Keratinocyte (primary cell): ENCODE results near the gene HTRA1. TPM values are rescaled to one million over a fixed set of nuclear protein-coding genes. Genes with fewer than 3 reads are reported as not detected.

Experiments used
- DNase-seq: peaks from one replicate; pipeline ENCODE4 v3.0.0-alpha.2; 2011; ENCODE audit warnings: low read depth, missing footprints, low spot score
- FAIRE-seq: peaks from 2 replicates; lab custom pipeline; 2011; peaks lifted over from hg19 to GRCh38; lab: Jason Lieb, UNC
- H2AFZ ChIP-seq: 2 replicates; pipeline ENCODE4 v1.6.0; 2012; ENCODE audit warnings: low read length, control low read depth, inconsistent platforms; ENCODE audit not compliant: control insufficient read depth
- H3K27ac ChIP-seq: 2 replicates; pipeline ENCODE4 v1.5.1; 2011; ENCODE audit warnings: low read length; ENCODE audit not compliant: control insufficient read depth, insufficient read depth
- H3K27me3 ChIP-seq: 3 replicates; pipeline ENCODE4 v1.6.0; 2011; ENCODE audit warnings: low read length; ENCODE audit not compliant: control insufficient read depth, insufficient read depth; ENCODE audit errors: extremely low read depth
- H3K36me3 ChIP-seq, 2 experiments: 2 replicates in 1 of 2; 3 replicates in 1 of 2; pipeline ENCODE4 v1.5.1; 2011; ENCODE audit warnings: low read length in 2 of 2, mild to moderate bottlenecking in 1 of 2; ENCODE audit not compliant: control insufficient read depth in 2 of 2, insufficient read depth in 2 of 2; ENCODE audit errors: extremely low read depth in 1 of 2
- H3K4me1 ChIP-seq: 3 replicates; pipeline ENCODE4 v1.5.1; 2011; ENCODE audit warnings: low read length; ENCODE audit not compliant: control insufficient read depth, insufficient read depth; ENCODE audit errors: extremely low read depth
- H3K4me2 ChIP-seq: 3 replicates; pipeline ENCODE4 v1.6.0; 2011; ENCODE audit warnings: low read depth, low read length; ENCODE audit not compliant: control insufficient read depth, insufficient read depth; ENCODE audit errors: extremely low read depth
- H3K4me3 ChIP-seq, 3 experiments: fragments of 200-600 bp in 1 of 3; sonication (generic) in 1 of 3; 2 replicates in 2 of 3; 3 replicates in 1 of 3; pipeline ENCODE4 v1.5.1; 2011 to 2016; ENCODE audit warnings: low read length in 3 of 3, mild to moderate bottlenecking in 3 of 3, control low read depth in 2 of 3, inconsistent platforms in 1 of 3, low read depth in 1 of 3, mixed read lengths in 1 of 3, mixed run types in 1 of 3, moderate library complexity in 1 of 3; ENCODE audit not compliant: control insufficient read depth in 2 of 3, insufficient read depth in 2 of 3; ENCODE audit errors: extremely low read depth in 1 of 3
- H3K79me2 ChIP-seq: 2 replicates; pipeline ENCODE4 v1.6.0; 2012; ENCODE audit warnings: low read length; ENCODE audit not compliant: control insufficient read depth, insufficient read depth
- H3K9ac ChIP-seq: 3 replicates; pipeline ENCODE4 v1.6.0; 2011; ENCODE audit warnings: low read length; ENCODE audit not compliant: control insufficient read depth, insufficient read depth; ENCODE audit errors: extremely low read depth
- H3K9me1 ChIP-seq: 3 replicates; pipeline ENCODE4 v1.6.0; 2011; ENCODE audit warnings: low read length; ENCODE audit not compliant: control insufficient read depth, insufficient read depth; ENCODE audit errors: extremely low read depth
- H3K9me3 ChIP-seq: 2 replicates; pipeline ENCODE4 v1.5.1; 2012; ENCODE audit warnings: low read depth, low read length; ENCODE audit not compliant: control insufficient read depth
- H4K20me1 ChIP-seq: 3 replicates; pipeline ENCODE4 v1.6.0; 2011; ENCODE audit warnings: low read length; ENCODE audit not compliant: control insufficient read depth, insufficient read depth; ENCODE audit errors: extremely low read depth
- EZH2 ChIP-seq: IDR thresholded peaks from one replicate; pipeline ENCODE4 v1.6.1; 2012; ENCODE audit warnings: inconsistent platforms, mild to moderate bottlenecking, low read length, moderate library complexity
- dilution Hi-C: fragments of 300-500 bp; cut with MboI; formaldehyde crosslinking; loops from one replicate; pipeline ENCODE4 v1.7.0; 2020; ENCODE audit warnings: low sequenced_read_pairs; ENCODE audit not compliant: extremely low pct_ligation_motif_present
- polyA plus RNA-seq, 5 experiments: library from polyadenylated mRNA; depleted of rRNA in 3 of 5; stranded (reverse) in 3 of 5; stranded (forward) in 1 of 5; unstranded in 1 of 5; fragments of >200 nt; gene quantifications; 1 replicate in 1 of 5; 2 replicates in 3 of 5; 3 replicates in 1 of 5; pipeline versions ENCODE4 v1.2.1 to v1.2.3, GENCODE V29; 2011 to 2012; ENCODE audit warnings: missing spikeins in 2 of 5, low read depth in 1 of 5, low replicate concordance in 1 of 5
- TF ChIP-seq, protein P1 (sequence below), 3 experiments: IDR thresholded peaks in 1 of 3; conservative IDR thresholded peaks in 1 of 3; optimal IDR thresholded peaks in 1 of 3; 2 replicates in 2 of 3; 3 replicates in 1 of 3; pipeline versions ENCODE3 to v1.5.1; 2011; ENCODE audit warnings: low read length in 3 of 3, mild to moderate bottlenecking in 3 of 3, moderate library complexity in 2 of 3, control low read depth in 1 of 3, inconsistent platforms in 1 of 3; ENCODE audit not compliant: insufficient read depth in 2 of 3; ENCODE audit errors: extremely low read depth in 1 of 3

Gene HTRA1
- polyA plus RNA-seq, 1 donor (not counting 4 experiments of a cell fraction or from before 2014, with no cell fraction given), result 412 TPM

DNA sequence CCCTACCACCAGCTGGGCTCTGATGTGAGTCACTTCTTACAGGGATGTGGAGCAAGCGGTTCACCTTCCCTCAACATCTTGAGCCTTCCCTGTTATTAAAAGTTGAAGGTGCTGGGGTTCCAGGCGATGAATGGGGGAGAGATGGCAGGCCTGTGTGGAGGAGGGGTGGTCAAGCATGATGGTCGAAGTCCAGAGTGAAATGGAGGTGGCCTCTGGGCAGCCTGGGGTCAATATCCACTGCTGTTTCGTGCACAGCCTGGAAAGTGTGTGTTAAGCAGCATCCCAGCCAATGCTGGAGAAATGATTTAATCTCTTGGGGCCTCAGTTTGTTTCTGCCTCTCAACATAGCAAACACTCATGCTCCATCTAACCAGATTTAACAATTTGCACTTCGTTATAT is 65.5 kb downstream of the HTRA1 start:
- no peaks in the 10 kb centered on the region for H3K36me3 ChIP-seq
- H3K27me3 ChIP-seq, result peaks cover 8% of the 10 kb centered on the region
- H2AFZ ChIP-seq, result no peak overlapping the region
- H3K4me3 ChIP-seq, result no peak overlapping the region
- no peaks in the 10 kb centered on the region for H3K4me1 ChIP-seq
- TF ChIP-seq EZH2, result no peak
- TF ChIP-seq, protein P1, sequence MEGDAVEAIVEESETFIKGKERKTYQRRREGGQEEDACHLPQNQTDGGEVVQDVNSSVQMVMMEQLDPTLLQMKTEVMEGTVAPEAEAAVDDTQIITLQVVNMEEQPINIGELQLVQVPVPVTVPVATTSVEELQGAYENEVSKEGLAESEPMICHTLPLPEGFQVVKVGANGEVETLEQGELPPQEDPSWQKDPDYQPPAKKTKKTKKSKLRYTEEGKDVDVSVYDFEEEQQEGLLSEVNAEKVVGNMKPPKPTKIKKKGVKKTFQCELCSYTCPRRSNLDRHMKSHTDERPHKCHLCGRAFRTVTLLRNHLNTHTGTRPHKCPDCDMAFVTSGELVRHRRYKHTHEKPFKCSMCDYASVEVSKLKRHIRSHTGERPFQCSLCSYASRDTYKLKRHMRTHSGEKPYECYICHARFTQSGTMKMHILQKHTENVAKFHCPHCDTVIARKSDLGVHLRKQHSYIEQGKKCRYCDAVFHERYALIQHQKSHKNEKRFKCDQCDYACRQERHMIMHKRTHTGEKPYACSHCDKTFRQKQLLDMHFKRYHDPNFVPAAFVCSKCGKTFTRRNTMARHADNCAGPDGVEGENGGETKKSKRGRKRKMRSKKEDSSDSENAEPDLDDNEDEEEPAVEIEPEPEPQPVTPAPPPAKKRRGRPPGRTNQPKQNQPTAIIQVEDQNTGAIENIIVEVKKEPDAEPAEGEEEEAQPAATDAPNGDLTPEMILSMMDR (optimal IDR thresholded peaks at IDR 0.05 in 1 of 3, IDR thresholded peaks at IDR 0.05 in 1 of 3, conservative IDR thresholded peaks at IDR 0.05 in 1 of 3; ENCODE audit: extremely low read depth in 1 of 3, insufficient read depth in 2 of 3, low read length in 3 of 3), result no peak
- H3K9me3 ChIP-seq, result no peaks in the 10 kb centered on the region
- H3K4me2 ChIP-seq, result no peak overlapping the region
- no peak overlapping the region for H3K9ac ChIP-seq
- H3K27ac ChIP-seq, result no peak overlapping the region
- dilution Hi-C loops, result loop anchor here (25.0 kb wide), 1 partner anchor 185 kb away; no protein-coding TSS in a partner anchor
- H4K20me1 ChIP-seq, result no peaks in the 10 kb centered on the region
- H3K79me2 ChIP-seq, result no peaks in the 10 kb centered on the region
- DNase-seq, result no peak
- no peaks in the 10 kb centered on the region for H3K9me1 ChIP-seq
- no peak for FAIRE-seq

DNA sequence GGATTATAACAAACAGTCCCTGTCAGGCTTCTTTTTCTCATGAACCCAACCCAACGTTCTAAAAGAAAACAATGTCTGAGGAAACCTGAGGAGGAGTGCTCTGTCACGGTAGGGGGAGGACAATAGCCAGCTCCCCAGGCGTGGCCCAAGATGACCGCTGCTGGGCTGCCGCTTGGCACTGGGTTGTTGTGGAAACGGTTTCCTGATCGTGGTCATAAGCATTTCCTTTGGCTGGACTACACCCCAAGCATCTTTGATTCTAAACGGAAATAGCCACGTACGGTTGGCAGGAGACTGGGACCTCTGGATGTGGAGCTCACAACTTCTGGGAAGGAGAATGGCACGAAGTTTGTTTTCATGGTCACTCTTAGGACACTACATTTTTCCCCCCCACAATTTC is 68.8 kb downstream of the HTRA1 start:
- FAIRE-seq, result no peak
- no peak overlapping the region for H3K9ac ChIP-seq
- peaks cover 8% of the 10 kb centered on the region for H3K27me3 ChIP-seq
- no peaks in the 10 kb centered on the region for H3K4me1 ChIP-seq
- H3K36me3 ChIP-seq, result no peaks in the 10 kb centered on the region
- H2AFZ ChIP-seq, result no peak overlapping the region
- H3K9me3 ChIP-seq, result no peaks in the 10 kb centered on the region
- no peaks in the 10 kb centered on the region for H3K9me1 ChIP-seq
- no peak overlapping the region for H3K4me3 ChIP-seq
- no peak for DNase-seq
- no peak overlapping the region for H3K27ac ChIP-seq
- H4K20me1 ChIP-seq, result no peaks in the 10 kb centered on the region
- no peak overlapping the region for H3K4me2 ChIP-seq
- H3K79me2 ChIP-seq, result no peaks in the 10 kb centered on the region
- dilution Hi-C loops, result loop anchor here (25.0 kb wide), 1 partner anchor 182 kb away; no protein-coding TSS in a partner anchor
- TF ChIP-seq, protein P1 (optimal IDR thresholded peaks at IDR 0.05 in 1 of 3, IDR thresholded peaks at IDR 0.05 in 1 of 3, conservative IDR thresholded peaks at IDR 0.05 in 1 of 3; ENCODE audit: extremely low read depth in 1 of 3, insufficient read depth in 2 of 3, low read length in 3 of 3), result no peak
- TF ChIP-seq EZH2, result no peak
